H1 (cell line): Measurements from ENCODE around the gene CUL2. TPM values are rescaled to one million over a fixed set of nuclear protein-coding genes. Genes with fewer than 3 reads are reported as not detected.

Source experiments
- CTCF ChIA-PET: fragments of 300-600 bp; sonication (Branson Sonifier 250); formaldehyde crosslinking; loops from one replicate; lab custom pipeline; 2021; ENCODE audit not compliant: partially characterized antibody; lab: Charles Lee
- POLR2A ChIA-PET: fragments of 300-600 bp; sonication (Branson Sonifier 250); formaldehyde crosslinking; loops from one replicate; lab custom pipeline; 2021; ENCODE audit warnings: inconsistent platforms; ENCODE audit not compliant: partially characterized antibody; lab: Charles Lee
- DNase-seq, 2 experiments: peaks; one replicate each; pipeline versions ENCODE4 v3.0.0 to v3.0.0-alpha.2; 2010 to 2022; ENCODE audit warnings: low spot score in 2 of 2, low read depth in 1 of 2, mixed read lengths in 1 of 2
- FAIRE-seq: peaks from 2 replicates; lab custom pipeline; 2011; peaks lifted over from hg19 to GRCh38; lab: Jason Lieb, UNC
- H2AFZ ChIP-seq: 2 replicates; pipeline ENCODE4 v1.8.1; 2012; ENCODE audit warnings: low read length, inconsistent platforms
- H2AK5ac ChIP-seq: 2 replicates; pipeline ENCODE4 v1.6.1; 2013; ENCODE audit warnings: low read depth, low read length
- H2BK120ac ChIP-seq: replicated peaks from 2 replicates; pipeline ENCODE3; 2013; ENCODE audit warnings: low read depth, low read length, inconsistent platforms
- H2BK12ac ChIP-seq: 2 replicates; pipeline ENCODE4 v1.6.1; 2013; ENCODE audit warnings: low read depth, low read length
- H2BK15ac ChIP-seq: 2 replicates; pipeline ENCODE4 v1.6.1; 2013; ENCODE audit warnings: low read length
- H2BK20ac ChIP-seq: 2 replicates; pipeline ENCODE4 v1.6.1; 2013; ENCODE audit warnings: low read length
- H2BK5ac ChIP-seq: 2 replicates; pipeline ENCODE4 v1.6.1; 2013; ENCODE audit warnings: low read depth, low read length
- H3K14ac ChIP-seq: 2 replicates; pipeline ENCODE4 v1.6.1; 2013; ENCODE audit warnings: inconsistent platforms; ENCODE audit not compliant: insufficient read length
- H3K18ac ChIP-seq: 2 replicates; pipeline ENCODE4 v1.6.1; 2013; ENCODE audit warnings: low read length; ENCODE audit errors: extremely low read depth
- H3K23ac ChIP-seq: 2 replicates; pipeline ENCODE4 v1.6.1; 2013; ENCODE audit warnings: inconsistent platforms; ENCODE audit not compliant: insufficient read length
- H3K23me2 ChIP-seq: 2 replicates; pipeline ENCODE4 v1.6.1; 2013; ENCODE audit warnings: low read depth, low read length
- H3K27ac ChIP-seq: 2 replicates; pipeline ENCODE4 v1.6.1; 2011; ENCODE audit warnings: low read depth, low read length, inconsistent platforms
- H3K27me3 ChIP-seq, 4 experiments: replicated peaks in 1 of 4; 1 replicate in 1 of 4; 2 replicates in 3 of 4; pipeline versions ENCODE4 v1.6.1 to v1.8.1; 2011 to 2013; ENCODE audit warnings: low read length in 3 of 4, mild to moderate bottlenecking in 3 of 4, inconsistent platforms in 2 of 4, mixed read lengths in 2 of 4, moderate library complexity in 1 of 4; ENCODE audit not compliant: control insufficient read depth in 3 of 4, insufficient read depth in 3 of 4; ENCODE audit errors: extremely low read depth in 1 of 4
- H3K36me3 ChIP-seq, 4 experiments: 2 replicates each; pipeline versions ENCODE4 v1.6.1 to v1.8.1; 2011 to 2013; ENCODE audit warnings: mild to moderate bottlenecking in 4 of 4, low read length in 3 of 4, moderate library complexity in 2 of 4, control low read depth in 1 of 4, inconsistent platforms in 1 of 4; ENCODE audit not compliant: insufficient read depth in 4 of 4, control insufficient read depth in 2 of 4
- H3K4ac ChIP-seq: replicated peaks from 2 replicates; pipeline ENCODE3; 2013; ENCODE audit warnings: low read length, low read depth, mixed read lengths, inconsistent platforms; ENCODE audit not compliant: insufficient read length
- H3K4me1 ChIP-seq, 4 experiments: replicated peaks in 1 of 4; 1 replicate in 1 of 4; 2 replicates in 3 of 4; pipeline versions ENCODE4 v1.6.1 to v1.8.1; 2011 to 2013; ENCODE audit warnings: low read length in 3 of 4, inconsistent platforms in 2 of 4, mixed read lengths in 1 of 4; ENCODE audit not compliant: insufficient read depth in 4 of 4, control insufficient read depth in 3 of 4
- H3K4me2 ChIP-seq, 2 experiments: 2 replicates each; pipeline versions ENCODE4 v1.6.1 to v1.8.1; 2011 to 2013; ENCODE audit warnings: low read depth in 2 of 2, low read length in 2 of 2, control low read depth in 1 of 2, inconsistent platforms in 1 of 2, mild to moderate bottlenecking in 1 of 2; ENCODE audit not compliant: insufficient read depth in 1 of 2
- H3K4me3 ChIP-seq, 4 experiments: fragments of 200-600, 300-600 bp in 1 of 4; sonication (generic), shearing (Covaris generic), sonication (Bioruptor Twin) in 1 of 4; 2 replicates each; pipeline versions ENCODE4 v1.5.1 to v1.8.1; 2011 to 2016; ENCODE audit warnings: low read length in 4 of 4, low read depth in 3 of 4, control low read depth in 2 of 4, inconsistent platforms in 2 of 4, mild to moderate bottlenecking in 2 of 4, mixed read lengths in 1 of 4, moderate library complexity in 1 of 4; ENCODE audit not compliant: insufficient read depth in 2 of 4; ENCODE audit errors: extremely low read depth in 1 of 4
- H3K56ac ChIP-seq: replicated peaks from 2 replicates; pipeline ENCODE3; 2013; ENCODE audit warnings: low read depth, mild to moderate bottlenecking, mixed read lengths, low read length, inconsistent platforms; ENCODE audit not compliant: insufficient read length
- H3K79me1 ChIP-seq: 2 replicates; pipeline ENCODE4 v1.6.1; 2013; ENCODE audit warnings: low read depth, low read length, control low read depth
- H3K79me2 ChIP-seq, 2 experiments: 2 replicates each; pipeline versions ENCODE4 v1.6.1 to v1.8.1; 2012 to 2013; ENCODE audit warnings: low read length in 2 of 2, mild to moderate bottlenecking in 2 of 2, inconsistent platforms in 1 of 2; ENCODE audit not compliant: insufficient read depth in 2 of 2, control insufficient read depth in 1 of 2
- H3K9ac ChIP-seq, 4 experiments: replicated peaks in 1 of 4; 1 replicate in 1 of 4; 2 replicates in 3 of 4; pipeline versions ENCODE4 v1.6.1 to v1.8.1; 2011 to 2013; ENCODE audit warnings: low read depth in 3 of 4, low read length in 3 of 4, control low read depth in 2 of 4, mild to moderate bottlenecking in 2 of 4, moderate library complexity in 2 of 4, inconsistent platforms in 1 of 4; ENCODE audit errors: extremely low read depth in 1 of 4
- H3K9me3 ChIP-seq, 2 experiments: 2 replicates each; pipeline versions ENCODE4 v1.6.1 to v1.8.1; 2012 to 2013; ENCODE audit warnings: mild to moderate bottlenecking in 2 of 2, moderate library complexity in 2 of 2, control low read depth in 1 of 2, inconsistent platforms in 1 of 2, low read depth in 1 of 2, low read length in 1 of 2, mixed read lengths in 1 of 2; ENCODE audit not compliant: insufficient read depth in 2 of 2
- H4K20me1 ChIP-seq, 2 experiments: replicated peaks in 1 of 2; 2 replicates each; pipeline versions ENCODE3 to v1.8.1; 2011 to 2013; ENCODE audit warnings: inconsistent platforms in 2 of 2, low read length in 2 of 2, mild to moderate bottlenecking in 1 of 2; ENCODE audit not compliant: insufficient read depth in 2 of 2, control insufficient read depth in 1 of 2
- H4K5ac ChIP-seq: 2 replicates; pipeline ENCODE4 v1.6.1; 2013; ENCODE audit warnings: low read length, low read depth, mixed read lengths, inconsistent platforms; ENCODE audit not compliant: insufficient read length
- H4K8ac ChIP-seq: 2 replicates; pipeline ENCODE4 v1.8.0; 2013; ENCODE audit warnings: mild to moderate bottlenecking, moderate library complexity, low read length, inconsistent platforms; ENCODE audit not compliant: insufficient read depth; ENCODE audit errors: extremely low read depth
- H4K91ac ChIP-seq: replicated peaks from 2 replicates; pipeline ENCODE3; 2013; ENCODE audit warnings: low read length, mixed read lengths, inconsistent platforms; ENCODE audit not compliant: insufficient read length
- KDM4A ChIP-seq: IDR thresholded peaks from one replicate; pipeline ENCODE4 v1.7.1; 2012; ENCODE audit warnings: low read depth, mild to moderate bottlenecking, moderate library complexity, low read length, inconsistent platforms; ENCODE audit not compliant: severe bottlenecking
- RXRA ChIP-seq: IDR thresholded peaks from 2 replicates; pipeline ENCODE4 v1.6.1; 2011; ENCODE audit warnings: low read depth, mild to moderate bottlenecking, low read length, moderate library complexity; ENCODE audit not compliant: insufficient read depth
- WGBS, 2 experiments: shearing (Covaris generic) in 1 of 2; methylation state at CpG; one replicate each; pipeline versions ENCODE4 v1.1.6 to v1.1.7; 2013 to 2015; ENCODE audit warnings: low lambda C conversion rate in 2 of 2, mixed read lengths in 2 of 2, inconsistent platforms in 1 of 2, low coverage in 1 of 2, missing lambda C conversion rate in 1 of 2; ENCODE audit not compliant: insufficient replicate concordance in 2 of 2, insufficient coverage in 1 of 2, insufficient read length in 1 of 2; ENCODE audit errors: extremely low coverage in 1 of 2, missing lambda C conversion rate in 1 of 2; 5-methylcytosine and 5-hydroxymethylcytosine counted together
- polyA plus RNA-seq, 7 experiments: library from polyadenylated mRNA; depleted of rRNA in 3 of 7; stranded (reverse) in 5 of 7; unstranded in 2 of 7; fragments of >200 nt in 5 of 7; fragments of 200-250 nt in 2 of 7; gene quantifications; 1 replicate in 5 of 7; 2 replicates in 1 of 7; 4 replicates in 1 of 7; pipeline versions ENCODE4 v1.2.1 to v1.2.3, GENCODE V29; 2011 to 2013; ENCODE audit warnings: missing spikeins in 2 of 7, mixed read lengths in 2 of 7
- total RNA-seq: library from RNA; stranded (reverse); fragmentation: NEBNext Ultra II Directional; extraction: Animal tissue kit (Norgen Biotek cat#: 25700); gene quantifications from 2 replicates; pipeline ENCODE4 v1.2.1, GENCODE V29; 2021

CUL2 gene
- total and polyA plus RNA-seq, 2 of the 8 experiments (the other 6 are each of a cell fraction or from before 2014, with no cell fraction given) = 10.2 to 43.1 TPM

DNA sequence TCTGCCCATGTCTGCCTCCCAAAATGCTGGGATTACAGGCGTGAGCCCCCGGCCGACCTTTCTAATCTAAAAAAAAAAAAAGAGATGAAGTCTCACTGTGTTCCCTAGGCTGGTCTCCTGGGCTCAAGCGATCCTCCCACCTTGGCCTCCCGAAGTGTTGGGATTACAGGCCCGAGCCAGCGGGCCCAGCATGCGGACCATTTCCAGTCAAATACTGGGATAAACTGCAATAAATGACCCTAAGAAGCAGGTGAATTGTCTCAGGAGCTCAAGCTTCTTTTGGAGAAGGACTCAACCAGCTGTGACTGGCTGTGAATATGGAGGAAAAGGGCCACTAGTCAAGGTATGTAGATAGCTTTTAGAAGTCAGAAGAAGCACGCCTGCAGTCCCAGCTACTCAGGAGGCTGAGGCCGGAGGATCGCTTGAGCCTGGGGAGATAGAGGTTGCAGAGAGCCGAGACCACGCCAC is 36.0 kb upstream of the CUL2 start:
- Histone ChIP-seq H2BK15ac (no peak overlapping the region), H4K8ac (peak overlapping the region; percentile 93), H4K20me1 (no peaks in the 10 kb centered on the region)
- TF ChIP-seq KDM4A = peak; percentile 49
- no peak for TF ChIP-seq RXRA
- TF ChIP-seq, all 59 proteins: peak for 1
- Histone ChIP-seq H2BK120ac (no peak overlapping the region), H3K27ac (0 out of 2 replicates have a peak overlapping the region, but pooled peaks have one; percentile 18), H3K9me3 (no peaks in the 10 kb centered on the region; a peak in 1 of 4 replicates), H3K79me1 (no peaks in the 10 kb centered on the region), H3K4me2 (peak overlapping the region; percentile 46 to 81), H2BK12ac (no peak overlapping the region), H3K9ac (peak overlapping the region in 2 of 4 experiments; percentile 9 to 19; a peak in 1 of 7 replicates), H2BK20ac (no peak overlapping the region), H3K79me2 (peaks cover 0 to 23% of the 10 kb centered on the region in 2 experiments; a peak in 2 of 4 replicates), H2AK5ac (no peak overlapping the region), H3K23me2 (peaks cover 3% of the 10 kb centered on the region; the same call in 1 of the 2 replicates), H2AFZ (0 out of 2 replicates have a peak overlapping the region, but pooled peaks have one; percentile 83), H3K4me3 (peak overlapping the region; percentile 32 to 87 (median 46)), H3K27me3 (no peaks in the 10 kb centered on the region; a peak in 1 of 7 replicates), H2BK5ac (0 out of 2 replicates have a peak overlapping the region, but pooled peaks have one; percentile 20), H3K18ac (0 out of 2 replicates have a peak overlapping the region, but pooled peaks have one; percentile 44), H4K91ac (peak overlapping the region; percentile 81), H3K56ac (peak overlapping the region; percentile 46), H3K23ac (no peak overlapping the region), H3K14ac (no peak overlapping the region), H3K4me1 (peaks cover 0 to 3% (median 0%) of the 10 kb centered on the region in 4 experiments; a peak in 2 of 7 replicates), H3K4ac (peak overlapping the region; percentile 13), H3K36me3 (no peaks in the 10 kb centered on the region), H4K5ac (peak overlapping the region; percentile 88)
- POLR2A ChIA-PET = interaction anchor here (0.7 to 1.3 kb wide), 6 partner anchors 14 to 378 kb away, joined by 3 to 4 read pairs (median 3); no protein-coding TSS in a partner anchor
- no peak for FAIRE-seq
- 87% methylated on average over 13 of the region's 13 CpGs; no CpG with 5 or more reads in 1 of the 2 experiments for whole genome bisulfite sequencing, 2 experiments
- no peak for DNase-seq
- CTCF ChIA-PET = interaction anchor here (0.6 to 2.4 kb wide), 15 partner anchors 10 to 376 kb away, joined by 3 to 13 read pairs (median 4); no protein-coding TSS in a partner anchor
